ENCODE data around the gene MAP3K10. TPM values are rescaled to one million over a fixed set of nuclear protein-coding genes. Genes with fewer than 3 reads are reported as not detected.

Gene MAP3K10
- total RNA-seq, 1 experiment from 2014 or later, result 255 TPM

GRCh38 chr19:40249781-40250180 lies 58.6 kb downstream of the MAP3K10 start:
- Histone ChIP-seq H3K27me3 (ENCODE audit: control insufficient read depth, insufficient read depth, low read length) (no peaks in the 10 kb centered on the region), H3K4me1 (ENCODE audit: control insufficient read depth, insufficient read depth, low read length) (0 out of 2 replicates have a peak, but pooled peaks cover 5% of the 10 kb centered on the region), H3K9me3 (ENCODE audit: control insufficient read depth, insufficient read depth, low read depth, low read length) (no peaks in the 10 kb centered on the region), H3K4me3 (ENCODE audit: low read depth in 2 of 2, low read length in 2 of 2) (no peak overlapping the region), H3K27ac (ENCODE audit: low read length) (no peak overlapping the region), H3K36me3 (ENCODE audit: control insufficient read depth, insufficient read depth, low read length) (peaks cover 34% of the 10 kb centered on the region)
- intact Hi-C loops (cut with micrococcal nuclease; ENCODE audit: unreplicated experiment) (no loop called here), in situ Hi-C loops (cut with HindIII; ENCODE audit: low pct_unique_long_range_greater_than_20kb, low sequenced_read_pairs) (no loop called here)
- ChIA-PET POLR2A (interaction anchor here (0.6 to 1.3 kb wide), 5 partner anchors 10 to 786 kb away, joined by 3 to 5 read pairs (median 3); no protein-coding TSS in a partner anchor), CTCF (interaction anchor here (0.6 to 1.4 kb wide), 5 partner anchors 15 to 93 kb away, joined by 3 to 11 read pairs (median 3); no protein-coding TSS in a partner anchor)
- no peak for DNase-seq (ENCODE audit: low read depth, low spot score)
- ATAC-seq, result peak; percentile 4
- TF ChIP-seq, protein P1, sequence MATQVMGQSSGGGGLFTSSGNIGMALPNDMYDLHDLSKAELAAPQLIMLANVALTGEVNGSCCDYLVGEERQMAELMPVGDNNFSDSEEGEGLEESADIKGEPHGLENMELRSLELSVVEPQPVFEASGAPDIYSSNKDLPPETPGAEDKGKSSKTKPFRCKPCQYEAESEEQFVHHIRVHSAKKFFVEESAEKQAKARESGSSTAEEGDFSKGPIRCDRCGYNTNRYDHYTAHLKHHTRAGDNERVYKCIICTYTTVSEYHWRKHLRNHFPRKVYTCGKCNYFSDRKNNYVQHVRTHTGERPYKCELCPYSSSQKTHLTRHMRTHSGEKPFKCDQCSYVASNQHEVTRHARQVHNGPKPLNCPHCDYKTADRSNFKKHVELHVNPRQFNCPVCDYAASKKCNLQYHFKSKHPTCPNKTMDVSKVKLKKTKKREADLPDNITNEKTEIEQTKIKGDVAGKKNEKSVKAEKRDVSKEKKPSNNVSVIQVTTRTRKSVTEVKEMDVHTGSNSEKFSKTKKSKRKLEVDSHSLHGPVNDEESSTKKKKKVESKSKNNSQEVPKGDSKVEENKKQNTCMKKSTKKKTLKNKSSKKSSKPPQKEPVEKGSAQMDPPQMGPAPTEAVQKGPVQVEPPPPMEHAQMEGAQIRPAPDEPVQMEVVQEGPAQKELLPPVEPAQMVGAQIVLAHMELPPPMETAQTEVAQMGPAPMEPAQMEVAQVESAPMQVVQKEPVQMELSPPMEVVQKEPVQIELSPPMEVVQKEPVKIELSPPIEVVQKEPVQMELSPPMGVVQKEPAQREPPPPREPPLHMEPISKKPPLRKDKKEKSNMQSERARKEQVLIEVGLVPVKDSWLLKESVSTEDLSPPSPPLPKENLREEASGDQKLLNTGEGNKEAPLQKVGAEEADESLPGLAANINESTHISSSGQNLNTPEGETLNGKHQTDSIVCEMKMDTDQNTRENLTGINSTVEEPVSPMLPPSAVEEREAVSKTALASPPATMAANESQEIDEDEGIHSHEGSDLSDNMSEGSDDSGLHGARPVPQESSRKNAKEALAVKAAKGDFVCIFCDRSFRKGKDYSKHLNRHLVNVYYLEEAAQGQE (IDR thresholded peaks at IDR 0.05; ENCODE audit: insufficient read depth in 1 of 2, low read depth in 2 of 2, low read length in 1 of 2), result no peak
- no peak for TF ChIP-seq POLR2AphosphoS5 (IDR thresholded peaks at IDR 0.05; ENCODE audit: low read depth, low read length)
- no peak for TF ChIP-seq SIN3A (IDR thresholded peaks at IDR 0.05; ENCODE audit: borderline replicate concordance, insufficient read depth, low read depth, low read length)
- no peak for TF ChIP-seq TCF7L2 (IDR thresholded peaks at IDR 0.05; ENCODE audit: low read depth, low read length)
- no peak for TF ChIP-seq CTCF (IDR thresholded peaks at IDR 0.05)
- no TSS peak for BruUV-seq (replicated peaks)

GRCh38 chr19:40251244-40251643 lies 60.0 kb downstream of the MAP3K10 start:
- POLR2A ChIA-PET, result interaction anchor here (0.6 to 0.7 kb wide), 2 partner anchors 27 to 34 kb away, joined by 3 to 4 read pairs; partner anchors contain the start of gene AKT2
- no peak overlapping the region for H3K4me3 ChIP-seq (ENCODE audit: low read depth in 2 of 2, low read length in 2 of 2)
- H3K9me3 ChIP-seq (ENCODE audit: control insufficient read depth, insufficient read depth, low read depth, low read length), result no peaks in the 10 kb centered on the region
- ATAC-seq (no peak), DNase-seq (ENCODE audit: low read depth, low spot score) (no peak)
- no peak for TF ChIP-seq TCF7L2 (IDR thresholded peaks at IDR 0.05; ENCODE audit: low read depth, low read length)
- TF ChIP-seq POLR2AphosphoS5 (IDR thresholded peaks at IDR 0.05; ENCODE audit: low read depth, low read length), result no peak
- H3K4me1 ChIP-seq (ENCODE audit: control insufficient read depth, insufficient read depth, low read length), result 0 out of 2 replicates have a peak, but pooled peaks cover 5% of the 10 kb centered on the region
- BruUV-seq (replicated peaks), result no TSS peak
- CTCF ChIA-PET, result interaction anchor here (0.5 to 1.0 kb wide), 4 partner anchors 54 to 378 kb away, joined by 3 to 5 read pairs (median 3); no protein-coding TSS in a partner anchor
- intact Hi-C loops (cut with micrococcal nuclease; ENCODE audit: unreplicated experiment) (no loop called here), in situ Hi-C loops (cut with HindIII; ENCODE audit: low pct_unique_long_range_greater_than_20kb, low sequenced_read_pairs) (no loop called here)
- no peak overlapping the region for H3K27ac ChIP-seq (ENCODE audit: low read length)
- H3K36me3 ChIP-seq (ENCODE audit: control insufficient read depth, insufficient read depth, low read length), result peaks cover 49% of the 10 kb centered on the region
- no peaks in the 10 kb centered on the region for H3K27me3 ChIP-seq (ENCODE audit: control insufficient read depth, insufficient read depth, low read length)

DNA sequence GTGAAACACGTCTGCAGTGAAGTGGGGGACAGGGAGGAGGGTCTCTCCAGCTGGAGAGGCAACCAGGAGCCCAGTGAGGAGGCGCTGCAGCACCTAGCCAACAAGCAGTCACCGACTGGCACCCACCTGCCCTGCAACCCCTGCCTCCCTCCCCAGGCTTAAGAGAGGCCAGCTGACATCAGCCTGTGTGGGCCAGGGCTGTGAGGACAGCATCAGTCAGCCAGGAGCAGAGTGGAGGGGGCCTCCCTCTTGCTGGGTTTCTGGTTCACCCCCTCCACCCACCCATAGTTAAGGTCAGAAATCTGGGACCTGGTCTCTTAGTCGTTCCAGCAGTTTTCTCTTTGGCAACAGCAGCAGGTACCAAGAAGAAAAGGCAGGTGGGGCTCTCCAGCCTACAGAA lies 60.8 kb downstream of the MAP3K10 start:
- Histone ChIP-seq H3K36me3 (ENCODE audit: control insufficient read depth, insufficient read depth, low read length) (peaks cover 56% of the 10 kb centered on the region), H3K9me3 (ENCODE audit: control insufficient read depth, insufficient read depth, low read depth, low read length) (no peaks in the 10 kb centered on the region), H3K27me3 (ENCODE audit: control insufficient read depth, insufficient read depth, low read length) (no peaks in the 10 kb centered on the region), H3K27ac (ENCODE audit: low read length) (no peak overlapping the region), H3K4me3 (ENCODE audit: low read depth in 2 of 2, low read length in 2 of 2) (no peak overlapping the region), H3K4me1 (ENCODE audit: control insufficient read depth, insufficient read depth, low read length) (peaks cover 6% of the 10 kb centered on the region)
- ChIA-PET POLR2A (interaction anchor here (0.5 to 0.9 kb wide), 4 partner anchors 16 to 72 kb away, joined by 3 to 8 read pairs (median 3); no protein-coding TSS in a partner anchor), CTCF (interaction anchor here (0.5 to 1.8 kb wide), 3 partner anchors 24 to 53 kb away, joined by 5 to 9 read pairs (median 6); no protein-coding TSS in a partner anchor)
- no TSS peak for BruUV-seq (replicated peaks)
- intact Hi-C loops (cut with micrococcal nuclease; ENCODE audit: unreplicated experiment), result no loop called here
- 0 out of 2 replicates have a peak, but pooled peaks have one; percentile 11 for ATAC-seq
- in situ Hi-C loops (cut with HindIII; ENCODE audit: low pct_unique_long_range_greater_than_20kb, low sequenced_read_pairs), result no loop called here
- no peak for DNase-seq (ENCODE audit: low read depth, low spot score)
- TF ChIP-seq POLR2AphosphoS5 (IDR thresholded peaks at IDR 0.05; ENCODE audit: low read depth, low read length), result no peak
- TF ChIP-seq TCF7L2 (IDR thresholded peaks at IDR 0.05; ENCODE audit: low read depth, low read length), result no peak
- no peak for TF ChIP-seq SIN3A (IDR thresholded peaks at IDR 0.05; ENCODE audit: borderline replicate concordance, insufficient read depth, low read depth, low read length)
- no peak for TF ChIP-seq CTCF (IDR thresholded peaks at IDR 0.05)
- TF ChIP-seq, protein P1 (IDR thresholded peaks at IDR 0.05; ENCODE audit: insufficient read depth in 1 of 2, low read depth in 2 of 2, low read length in 1 of 2), result no peak

Data from Panc1 (cell line).